ENCODE measurements around the gene SAMM50. TPM values are rescaled to one million over a fixed set of nuclear protein-coding genes. Genes with fewer than 3 reads are reported as not detected.
A peak's percentile ranks its signal among the peaks of the same experiment; 100 is the strongest.

Gene SAMM50
- total and polyA plus RNA-seq, 2 experiments from 2014 or later = 58.6 to 60.3 TPM

DNA sequence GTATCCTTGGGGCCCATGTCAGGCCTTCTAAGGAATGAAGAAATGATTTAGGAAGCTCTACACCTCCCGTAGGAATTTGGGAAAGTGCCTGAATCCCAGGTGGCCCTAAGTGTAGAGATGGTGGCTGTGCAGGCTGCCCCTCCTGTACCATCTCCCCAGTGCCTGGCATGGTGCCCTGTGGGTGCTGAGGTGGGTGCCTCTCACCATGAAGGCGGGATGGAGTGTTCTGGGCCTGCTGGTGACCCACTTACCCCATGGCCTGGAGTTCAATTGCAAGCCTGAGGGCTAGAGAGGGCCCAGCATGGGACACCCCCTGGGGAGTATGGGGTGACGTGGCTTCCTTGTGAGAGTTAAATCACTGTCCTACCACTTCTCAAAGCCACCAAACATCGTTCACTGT is 19.8 kb downstream of the SAMM50 start:
- H3K4me1 Mint-ChIP-seq = no peaks in the 10 kb centered on the region
- H3K27ac ChIP-seq (ENCODE audit: low read depth) = no peak overlapping the region
- H3K4me3 Mint-ChIP-seq = no peak overlapping the region
- peaks cover 66% of the 10 kb centered on the region for H3K36me3 Mint-ChIP-seq (ENCODE audit: low read depth)
- no peaks in the 10 kb centered on the region for H3F3A ChIP-seq (replicated peaks; ENCODE audit: low read depth)
- no peaks in the 10 kb centered on the region; the same call in 1 of the 2 replicates for H4K20me1 ChIP-seq (replicated peaks; ENCODE audit: insufficient read depth)
- no peak overlapping the region for H2AFZ ChIP-seq
- TF ChIP-seq, protein P1, sequence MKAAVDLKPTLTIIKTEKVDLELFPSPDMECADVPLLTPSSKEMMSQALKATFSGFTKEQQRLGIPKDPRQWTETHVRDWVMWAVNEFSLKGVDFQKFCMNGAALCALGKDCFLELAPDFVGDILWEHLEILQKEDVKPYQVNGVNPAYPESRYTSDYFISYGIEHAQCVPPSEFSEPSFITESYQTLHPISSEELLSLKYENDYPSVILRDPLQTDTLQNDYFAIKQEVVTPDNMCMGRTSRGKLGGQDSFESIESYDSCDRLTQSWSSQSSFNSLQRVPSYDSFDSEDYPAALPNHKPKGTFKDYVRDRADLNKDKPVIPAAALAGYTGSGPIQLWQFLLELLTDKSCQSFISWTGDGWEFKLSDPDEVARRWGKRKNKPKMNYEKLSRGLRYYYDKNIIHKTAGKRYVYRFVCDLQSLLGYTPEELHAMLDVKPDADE (IDR thresholded peaks at IDR 0.05) = no peak
- TF ChIP-seq ZNF331 (CRISPR knock-in tag; IDR thresholded peaks at IDR 0.05; ENCODE audit: low read depth) (no peak), EZH2phosphoT487 (IDR thresholded peaks at IDR 0.05; ENCODE audit: unreplicated experiment) (no peak), POLR2AphosphoS5 (IDR thresholded peaks at IDR 0.05; ENCODE audit: low read depth) (no peak)
- TF ChIP-seq, protein P2, sequence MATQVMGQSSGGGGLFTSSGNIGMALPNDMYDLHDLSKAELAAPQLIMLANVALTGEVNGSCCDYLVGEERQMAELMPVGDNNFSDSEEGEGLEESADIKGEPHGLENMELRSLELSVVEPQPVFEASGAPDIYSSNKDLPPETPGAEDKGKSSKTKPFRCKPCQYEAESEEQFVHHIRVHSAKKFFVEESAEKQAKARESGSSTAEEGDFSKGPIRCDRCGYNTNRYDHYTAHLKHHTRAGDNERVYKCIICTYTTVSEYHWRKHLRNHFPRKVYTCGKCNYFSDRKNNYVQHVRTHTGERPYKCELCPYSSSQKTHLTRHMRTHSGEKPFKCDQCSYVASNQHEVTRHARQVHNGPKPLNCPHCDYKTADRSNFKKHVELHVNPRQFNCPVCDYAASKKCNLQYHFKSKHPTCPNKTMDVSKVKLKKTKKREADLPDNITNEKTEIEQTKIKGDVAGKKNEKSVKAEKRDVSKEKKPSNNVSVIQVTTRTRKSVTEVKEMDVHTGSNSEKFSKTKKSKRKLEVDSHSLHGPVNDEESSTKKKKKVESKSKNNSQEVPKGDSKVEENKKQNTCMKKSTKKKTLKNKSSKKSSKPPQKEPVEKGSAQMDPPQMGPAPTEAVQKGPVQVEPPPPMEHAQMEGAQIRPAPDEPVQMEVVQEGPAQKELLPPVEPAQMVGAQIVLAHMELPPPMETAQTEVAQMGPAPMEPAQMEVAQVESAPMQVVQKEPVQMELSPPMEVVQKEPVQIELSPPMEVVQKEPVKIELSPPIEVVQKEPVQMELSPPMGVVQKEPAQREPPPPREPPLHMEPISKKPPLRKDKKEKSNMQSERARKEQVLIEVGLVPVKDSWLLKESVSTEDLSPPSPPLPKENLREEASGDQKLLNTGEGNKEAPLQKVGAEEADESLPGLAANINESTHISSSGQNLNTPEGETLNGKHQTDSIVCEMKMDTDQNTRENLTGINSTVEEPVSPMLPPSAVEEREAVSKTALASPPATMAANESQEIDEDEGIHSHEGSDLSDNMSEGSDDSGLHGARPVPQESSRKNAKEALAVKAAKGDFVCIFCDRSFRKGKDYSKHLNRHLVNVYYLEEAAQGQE (IDR thresholded peaks at IDR 0.05; ENCODE audit: unreplicated experiment) = no peak
- TF ChIP-seq, protein P3, sequence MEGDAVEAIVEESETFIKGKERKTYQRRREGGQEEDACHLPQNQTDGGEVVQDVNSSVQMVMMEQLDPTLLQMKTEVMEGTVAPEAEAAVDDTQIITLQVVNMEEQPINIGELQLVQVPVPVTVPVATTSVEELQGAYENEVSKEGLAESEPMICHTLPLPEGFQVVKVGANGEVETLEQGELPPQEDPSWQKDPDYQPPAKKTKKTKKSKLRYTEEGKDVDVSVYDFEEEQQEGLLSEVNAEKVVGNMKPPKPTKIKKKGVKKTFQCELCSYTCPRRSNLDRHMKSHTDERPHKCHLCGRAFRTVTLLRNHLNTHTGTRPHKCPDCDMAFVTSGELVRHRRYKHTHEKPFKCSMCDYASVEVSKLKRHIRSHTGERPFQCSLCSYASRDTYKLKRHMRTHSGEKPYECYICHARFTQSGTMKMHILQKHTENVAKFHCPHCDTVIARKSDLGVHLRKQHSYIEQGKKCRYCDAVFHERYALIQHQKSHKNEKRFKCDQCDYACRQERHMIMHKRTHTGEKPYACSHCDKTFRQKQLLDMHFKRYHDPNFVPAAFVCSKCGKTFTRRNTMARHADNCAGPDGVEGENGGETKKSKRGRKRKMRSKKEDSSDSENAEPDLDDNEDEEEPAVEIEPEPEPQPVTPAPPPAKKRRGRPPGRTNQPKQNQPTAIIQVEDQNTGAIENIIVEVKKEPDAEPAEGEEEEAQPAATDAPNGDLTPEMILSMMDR (conservative IDR thresholded peaks at IDR 0.05; ENCODE audit: low read depth in 2 of 2) = no peak
- no peak overlapping the region for H3K4me3 ChIP-seq
- H3K9me3 Mint-ChIP-seq = no peaks in the 10 kb centered on the region
- no peak overlapping the region for H3K27ac Mint-ChIP-seq
- H3K9me2 ChIP-seq (ENCODE audit: insufficient read depth) = no peaks in the 10 kb centered on the region
- no peak for ATAC-seq
- no peaks in the 10 kb centered on the region for H3K79me2 ChIP-seq (replicated peaks; ENCODE audit: insufficient read depth)
- H3K36me3 ChIP-seq (ENCODE audit: insufficient read depth) = peaks cover 16% of the 10 kb centered on the region; the same call in 1 of the 2 replicates
- no peaks in the 10 kb centered on the region for H3K4me1 ChIP-seq (ENCODE audit: insufficient read depth)
- no peaks in the 10 kb centered on the region for H3K27me3 ChIP-seq (ENCODE audit: insufficient read depth)
- no peak for DNase-seq (ENCODE audit: low spot score)
- no peaks in the 10 kb centered on the region for H3K27me3 Mint-ChIP-seq (ENCODE audit: insufficient read depth, low read depth, poor library complexity)
- no peak overlapping the region for H3K4me2 ChIP-seq

DNA sequence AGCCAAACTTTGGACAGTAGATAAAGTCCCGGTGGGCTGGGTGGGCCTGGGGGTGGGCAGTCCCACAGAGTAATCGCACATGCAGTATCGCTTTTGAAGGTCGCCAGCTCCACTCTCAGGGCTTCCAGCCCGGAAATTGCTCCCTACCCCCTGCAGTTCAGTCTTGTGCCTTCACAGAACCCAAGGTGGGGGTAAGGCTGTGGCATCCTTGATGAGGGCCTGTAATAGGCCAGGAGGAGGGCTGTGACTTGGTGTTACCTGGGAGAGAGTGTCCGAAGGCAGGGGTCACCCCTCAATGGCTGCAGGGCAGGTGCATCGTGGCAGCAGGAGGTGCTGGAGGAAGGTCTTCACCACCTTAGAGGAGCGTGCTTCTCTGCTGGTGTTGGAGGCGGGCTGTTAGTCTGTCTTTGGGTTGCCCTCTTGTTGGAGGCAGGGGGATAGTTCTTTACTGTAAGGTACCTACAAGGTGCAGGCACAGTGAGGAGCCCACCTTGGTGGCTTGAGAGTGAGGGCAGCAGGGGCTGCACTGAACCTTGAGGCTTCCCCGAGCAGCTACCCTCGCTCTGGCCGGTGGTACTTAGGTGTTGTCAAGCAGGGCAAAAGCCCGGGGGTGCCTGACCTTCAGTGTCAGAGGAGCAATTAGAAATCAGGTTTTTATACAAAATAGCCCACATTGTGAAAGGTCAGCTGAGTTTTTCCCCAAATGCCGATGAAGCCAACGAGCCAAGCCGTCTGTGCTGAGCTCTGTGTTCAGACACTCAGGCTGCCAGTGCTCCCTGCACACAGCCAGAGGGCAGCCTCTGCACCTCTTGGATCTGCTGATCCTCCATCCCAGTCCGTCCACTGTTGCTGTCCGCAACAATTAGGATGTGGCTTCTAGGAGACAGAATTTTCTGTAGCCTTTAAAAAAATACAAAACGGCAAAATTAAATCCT is 21.9 kb downstream of the SAMM50 start:
- Mint-ChIP-seq H3K27me3 (ENCODE audit: insufficient read depth, low read depth, poor library complexity) (no peaks in the 10 kb centered on the region), H3K36me3 (ENCODE audit: low read depth) (peaks cover 72% of the 10 kb centered on the region), H3K27ac (no peak overlapping the region), H3K4me1 (no peaks in the 10 kb centered on the region), H3K9me3 (no peaks in the 10 kb centered on the region), H3K4me3 (no peak overlapping the region)
- TF ChIP-seq, protein P3 (conservative IDR thresholded peaks at IDR 0.05; ENCODE audit: low read depth in 2 of 2) = peak in 1 of 2 experiments; percentile 23; a peak in 1 of 4 replicates
- no peak for TF ChIP-seq CREB1 (CRISPR knock-in tag; IDR thresholded peaks at IDR 0.05; ENCODE audit: low read depth)
- TF ChIP-seq EZH2 (IDR thresholded peaks at IDR 0.05; ENCODE audit: low read depth, unreplicated experiment) = no peak
- no peak for TF ChIP-seq POLR2AphosphoS5 (IDR thresholded peaks at IDR 0.05; ENCODE audit: low read depth)
- no peak overlapping the region for H2AFZ ChIP-seq
- H3K4me3 ChIP-seq = no peak overlapping the region
- no peaks in the 10 kb centered on the region for H3K27me3 ChIP-seq (ENCODE audit: insufficient read depth)
- H3K36me3 ChIP-seq (ENCODE audit: insufficient read depth) = peaks cover 16% of the 10 kb centered on the region
- no peaks in the 10 kb centered on the region for H3K79me2 ChIP-seq (replicated peaks; ENCODE audit: insufficient read depth)
- ATAC-seq (no peak), DNase-seq (ENCODE audit: low spot score) (no peak)
- H3F3A ChIP-seq (replicated peaks; ENCODE audit: low read depth) = no peaks in the 10 kb centered on the region
- H3K4me1 ChIP-seq (ENCODE audit: insufficient read depth) = no peaks in the 10 kb centered on the region
- H4K20me1 ChIP-seq (replicated peaks; ENCODE audit: insufficient read depth) = no peaks in the 10 kb centered on the region; the same call in 1 of the 2 replicates
- H3K9me2 ChIP-seq (ENCODE audit: insufficient read depth) = no peaks in the 10 kb centered on the region
- H3K4me2 ChIP-seq = no peak overlapping the region
- H3K27ac ChIP-seq (ENCODE audit: low read depth) = no peak overlapping the region
